Spinal cord (tissue), 10 donors: ENCODE results near the gene CCDC107. TPM values are rescaled to one million over a fixed set of nuclear protein-coding genes. Genes with fewer than 3 reads are reported as not detected.

Source experiments
- DNase-seq, 6 donors: peaks; one replicate each; pipeline versions ENCODE4 v3.0.0 to v3.0.0-alpha.2; 2013 to 2015; ENCODE audit warnings: low spot score in 6 of 6, low read depth in 4 of 6
- H3K27ac ChIP-seq: one replicate; pipeline ENCODE4 v1.5.1; 2013; ENCODE audit warnings: low read depth, low read length, control low read depth
- H3K27me3 ChIP-seq: one replicate; pipeline ENCODE4 v1.6.1; 2013; ENCODE audit warnings: low read length; ENCODE audit not compliant: control insufficient read depth, insufficient read depth
- H3K36me3 ChIP-seq: one replicate; pipeline ENCODE4 v1.6.1; 2013; ENCODE audit warnings: low read length; ENCODE audit not compliant: control insufficient read depth, insufficient read depth
- H3K4me1 ChIP-seq: one replicate; pipeline ENCODE4 v1.6.1; 2013; ENCODE audit warnings: low read length; ENCODE audit not compliant: control insufficient read depth, insufficient read depth
- H3K4me3 ChIP-seq: one replicate; pipeline ENCODE4 v1.5.1; 2013; ENCODE audit warnings: low read depth, low read length, control low read depth
- H3K9me3 ChIP-seq: one replicate; pipeline ENCODE4 v1.6.1; 2013; ENCODE audit warnings: low read length; ENCODE audit not compliant: control insufficient read depth, insufficient read depth
- WGBS: methylation state at CpG from one replicate; pipeline ENCODE4 v1.1.5; 2013; ENCODE audit warnings: missing lambda C conversion rate; ENCODE audit not compliant: insufficient coverage; 5-methylcytosine and 5-hydroxymethylcytosine counted together
- polyA plus RNA-seq, 2 donors: library from polyadenylated mRNA; unstranded; fragments of 120-200 nt; gene quantifications; one replicate each; pipeline ENCODE4 v1.2.1, GENCODE V29; 2013; ENCODE audit not compliant: insufficient read length in 2 of 2
- total RNA-seq, 2 donors: library from RNA; depleted of rRNA in 1 of 2; stranded (reverse); fragments of 120-200 nt in 1 of 2; fragments of >200 nt in 1 of 2; gene quantifications; one replicate each; pipeline versions ENCODE4 v1.2.3 to v1.2.4, GENCODE V29; 2013 to 2014
- donor health status: healthy.

Gene CCDC107
- total and polyA plus RNA-seq, 4 donors, result 8.3 to 38.2 (median 30.6) TPM

GRCh38 chr9:35691757-35692301, 33.7 kb downstream of the CCDC107 start:
- Histone ChIP-seq H3K4me1 (peaks cover 22% of the 10 kb centered on the region), H3K4me3 (no peak overlapping the region), H3K9me3 (no peaks in the 10 kb centered on the region), H3K27me3 (no peaks in the 10 kb centered on the region), H3K27ac (peak overlapping the region; percentile 95), H3K36me3 (no peaks in the 10 kb centered on the region)
- no peak for DNase-seq
- 72% methylated on average over 5 of the region's 13 CpGs for WGBS

- Histone ChIP-seq H3K4me1 (peaks cover 7% of the 10 kb centered on the region), H3K9me3 (no peaks in the 10 kb centered on the region), H3K36me3 (peaks cover 38% of the 10 kb centered on the region), H3K27me3 (no peaks in the 10 kb centered on the region), H3K4me3 (no peak overlapping the region), H3K27ac (no peak overlapping the region)
- no peak for DNase-seq
- WGBS, result 94% methylated on average over 2 of the region's 3 CpGs
Measured at GRCh38 chr9:35695943-35696401, 37.9 kb downstream of the CCDC107 start.

GRCh38 chr9:35696520-35697215, 38.6 kb downstream of the CCDC107 start:
- Histone ChIP-seq H3K4me3 (no peak overlapping the region), H3K27me3 (no peaks in the 10 kb centered on the region), H3K9me3 (no peaks in the 10 kb centered on the region), H3K36me3 (peaks cover 44% of the 10 kb centered on the region), H3K27ac (no peak overlapping the region), H3K4me1 (peaks cover under 1% of the 10 kb centered on the region)
- WGBS, result 27% methylated on average over 7 of the region's 9 CpGs
- peak in 2 of 6 donors; percentile 53 to 59 for DNase-seq

GRCh38 chr9:35697486-35697885, 39.4 kb downstream of the CCDC107 start:
- no peak for DNase-seq
- Histone ChIP-seq H3K4me1 (no peaks in the 10 kb centered on the region), H3K4me3 (no peak overlapping the region), H3K36me3 (peaks cover 51% of the 10 kb centered on the region), H3K27ac (no peak overlapping the region), H3K9me3 (no peaks in the 10 kb centered on the region), H3K27me3 (no peaks in the 10 kb centered on the region)
- 94% methylated on average over 14 of the region's 14 CpGs for WGBS

GRCh38 chr9:35698231-35698630, 40.1 kb downstream of the CCDC107 start:
- no peaks in the 10 kb centered on the region for H3K4me1 ChIP-seq
- peaks cover 58% of the 10 kb centered on the region for H3K36me3 ChIP-seq
- H3K9me3 ChIP-seq, result no peaks in the 10 kb centered on the region
- DNase-seq, result no peak
- WGBS, result 87% methylated on average over 3 of the region's 5 CpGs
- H3K4me3 ChIP-seq, result no peak overlapping the region
- H3K27ac ChIP-seq, result no peak overlapping the region
- no peaks in the 10 kb centered on the region for H3K27me3 ChIP-seq

- H3K36me3 ChIP-seq, result peaks cover 76% of the 10 kb centered on the region
Measured at GRCh38 chr9:35700031-35700430, 41.9 kb downstream of the CCDC107 start.

GRCh38 chr9:35700942-35701341, 42.9 kb downstream of the CCDC107 start:
- H3K27ac ChIP-seq, result no peak overlapping the region
- no peaks in the 10 kb centered on the region for H3K4me1 ChIP-seq

More at GRCh38 chr9:35700031-35700430, 41.9 kb downstream of the CCDC107 start:
- no peaks in the 10 kb centered on the region for H3K27me3 ChIP-seq
- no peaks in the 10 kb centered on the region for H3K9me3 ChIP-seq
- no peak for DNase-seq
- no peaks in the 10 kb centered on the region for H3K4me1 ChIP-seq
- no peak overlapping the region for H3K4me3 ChIP-seq
- no peak overlapping the region for H3K27ac ChIP-seq
- 78% methylated on average over 11 of the region's 11 CpGs for WGBS

GRCh38 chr9:35702696-35703095, 44.6 kb downstream of the CCDC107 start:
- Histone ChIP-seq H3K9me3 (no peaks in the 10 kb centered on the region), H3K4me1 (no peaks in the 10 kb centered on the region), H3K27me3 (no peaks in the 10 kb centered on the region), H3K4me3 (no peak overlapping the region), H3K36me3 (peaks cover 94% of the 10 kb centered on the region), H3K27ac (no peak overlapping the region)
- no peak for DNase-seq
- 98% methylated on average over 6 of the region's 7 CpGs for WGBS

More at GRCh38 chr9:35700942-35701341, 42.9 kb downstream of the CCDC107 start:
- H3K9me3 ChIP-seq, result no peaks in the 10 kb centered on the region
- peaks cover 85% of the 10 kb centered on the region for H3K36me3 ChIP-seq
- H3K27me3 ChIP-seq, result no peaks in the 10 kb centered on the region
- H3K4me3 ChIP-seq, result no peak overlapping the region
- DNase-seq, result no peak

- Histone ChIP-seq H3K4me1 (no peaks in the 10 kb centered on the region), H3K36me3 (peaks cover 92% of the 10 kb centered on the region), H3K27me3 (no peaks in the 10 kb centered on the region), H3K9me3 (no peaks in the 10 kb centered on the region), H3K27ac (no peak overlapping the region), H3K4me3 (no peak overlapping the region)
- 97% methylated on average over 26 of the region's 26 CpGs for WGBS
- no peak for DNase-seq
Measured at GRCh38 chr9:35703906-35704672, 46.0 kb downstream of the CCDC107 start.
